Inflammatory macrophage treated with lipopolysaccharide for 4 hours (primary cell): ENCODE data around the gene KCTD2.

Source experiments
- DNase-seq: peaks from one replicate; pipeline ENCODE4 v3.0.0-alpha.2; 2020

KCTD2 gene

DNA sequence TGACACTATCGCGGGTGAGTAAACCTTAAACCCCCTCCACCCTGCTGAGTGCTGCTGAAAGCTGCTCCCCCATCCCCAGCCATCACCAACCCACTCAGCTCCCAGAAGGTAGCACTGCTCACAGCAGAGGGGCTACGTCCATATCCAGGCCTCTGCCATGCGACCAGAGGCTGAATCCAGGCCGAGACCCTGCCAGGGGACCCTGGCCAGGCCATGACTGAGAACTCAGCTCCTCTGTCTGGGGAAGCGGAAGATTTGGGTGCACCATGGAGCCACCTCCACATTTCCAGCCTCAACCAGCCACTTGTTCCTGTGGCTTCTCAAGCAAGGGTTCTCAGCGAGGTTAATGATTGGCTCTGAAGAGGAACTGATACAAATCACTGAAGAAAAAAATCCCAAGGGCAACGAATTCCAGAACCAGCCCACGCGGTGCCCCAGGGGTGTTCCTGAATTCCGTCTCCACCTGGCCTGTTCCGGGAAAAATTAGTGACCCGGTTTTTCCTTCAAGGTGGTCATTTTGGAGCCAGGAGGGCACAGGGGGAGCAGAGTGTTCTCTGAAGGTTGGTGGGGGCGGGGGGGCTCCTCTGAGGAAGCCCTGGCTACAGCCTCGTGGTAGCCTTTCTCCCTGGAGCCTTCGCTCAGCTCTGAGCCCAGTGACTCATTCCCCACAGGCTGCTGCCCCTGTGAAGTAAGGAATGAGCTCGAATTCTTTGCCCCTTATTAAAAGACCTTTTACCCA is 31.4 kb downstream of the KCTD2 start:
- peak; percentile 65 for DNase-seq

- no peak for DNase-seq
Observed at GRCh38 chr17:75079023-75079373, 32.0 kb downstream of the KCTD2 start.

GRCh38 chr17:75081611-75082540 is 34.9 kb downstream of the KCTD2 start:
- DNase-seq: no peak

- DNase-seq: no peak
Observed at GRCh38 chr17:75082683-75083082, 35.7 kb downstream of the KCTD2 start.

- DNase-seq: no peak
Observed at GRCh38 chr17:75084039-75084660, 37.1 kb downstream of the KCTD2 start.

DNA sequence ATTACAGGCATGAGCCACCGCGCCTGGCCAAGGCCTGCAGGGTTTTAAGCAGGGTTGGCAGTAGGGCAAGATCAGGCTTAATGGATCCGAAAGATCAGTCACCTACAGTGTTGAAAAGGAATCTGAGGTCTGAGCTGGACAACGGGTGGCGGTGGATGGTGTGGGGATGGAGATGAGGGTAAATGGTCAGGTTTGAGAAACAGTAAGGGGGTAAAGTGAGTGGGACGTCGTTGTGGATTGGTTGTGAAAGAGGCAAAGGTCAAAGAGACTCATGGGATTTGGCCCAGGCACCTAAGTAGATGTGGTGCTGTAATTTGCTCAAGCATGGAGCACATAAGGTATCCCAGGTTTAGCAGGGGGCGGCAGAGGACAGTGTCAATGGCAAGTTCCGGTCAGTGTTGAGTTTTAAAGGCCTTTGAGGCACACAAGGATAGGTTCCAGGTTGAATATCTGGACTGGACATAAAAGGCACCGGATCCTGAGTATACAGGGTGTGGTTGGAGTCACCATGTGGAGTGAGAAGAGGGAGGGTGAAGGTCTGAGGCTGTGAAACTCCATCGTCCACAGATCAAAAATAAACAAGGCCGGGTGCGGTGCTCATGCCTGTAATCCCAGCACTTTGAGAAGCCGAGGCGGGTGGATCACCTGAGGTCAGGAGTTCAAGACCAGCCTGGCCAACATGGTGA is 39.6 kb downstream of the KCTD2 start:
- no peak for DNase-seq

- DNase-seq: no peak
Observed at GRCh38 chr17:75087182-75087557, 40.1 kb downstream of the KCTD2 start.

- peak; percentile 87 for DNase-seq
Observed at GRCh38 chr17:75087558-75088453, 40.8 kb downstream of the KCTD2 start, which contains the start of gene SLC16A5. Gene SLC16A5 (plus strand): TSS chr17:75087954. CDS start chr17:75093637, 5,683 bp downstream.

- peak; percentile 71 for DNase-seq
Observed at GRCh38 chr17:75088465-75089417, 41.7 kb downstream of the KCTD2 start.

DNA sequence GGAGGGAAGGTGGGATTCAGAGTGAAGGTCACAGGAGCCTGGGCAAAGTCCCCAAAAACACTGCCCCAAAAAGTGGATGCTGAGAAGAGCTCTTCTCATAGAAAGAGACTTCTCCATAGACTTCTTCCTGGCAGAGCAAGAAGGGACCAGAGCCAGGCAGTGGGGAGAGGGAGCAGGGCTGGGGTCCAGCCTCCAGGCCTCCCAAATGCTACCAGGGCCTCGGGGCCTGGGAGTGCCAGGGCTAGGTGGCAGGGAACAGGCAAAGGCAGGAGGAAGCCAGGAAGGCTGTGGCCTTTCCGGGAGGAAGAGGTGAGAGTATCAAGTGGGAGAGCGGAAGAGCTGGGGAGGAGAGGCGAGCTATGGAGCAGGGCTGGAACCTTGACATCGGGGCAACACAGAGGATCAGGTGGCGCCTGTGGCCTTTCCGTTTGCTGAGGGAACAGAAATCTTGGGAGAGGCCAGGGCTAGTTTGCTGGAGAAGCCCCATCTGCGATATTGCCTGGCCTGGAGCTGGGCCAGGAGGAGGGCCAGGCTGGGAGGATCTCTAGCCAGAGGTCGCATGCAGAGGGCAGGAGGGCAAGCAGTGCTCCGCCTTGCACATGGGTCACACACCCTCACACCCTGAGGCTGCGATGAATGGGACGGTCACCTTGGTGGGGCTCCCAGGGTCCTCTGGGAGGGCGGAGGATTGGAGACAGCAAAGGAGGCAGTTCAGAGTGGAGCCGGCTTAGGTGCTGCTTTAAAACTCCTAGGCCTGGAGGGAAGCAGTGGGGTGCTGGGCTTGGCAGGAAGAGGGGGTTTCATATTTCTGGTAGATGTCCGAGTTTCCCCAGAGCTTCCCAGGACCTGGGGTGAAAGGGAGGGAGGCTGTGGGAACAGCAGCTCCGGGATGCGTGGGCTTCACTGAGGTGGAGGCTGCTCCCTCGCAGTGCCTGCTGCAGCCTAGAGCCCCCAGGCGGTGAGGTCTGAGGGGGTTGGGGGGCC is 44.1 kb downstream of the KCTD2 start:
- DNase-seq: no peak

DNA sequence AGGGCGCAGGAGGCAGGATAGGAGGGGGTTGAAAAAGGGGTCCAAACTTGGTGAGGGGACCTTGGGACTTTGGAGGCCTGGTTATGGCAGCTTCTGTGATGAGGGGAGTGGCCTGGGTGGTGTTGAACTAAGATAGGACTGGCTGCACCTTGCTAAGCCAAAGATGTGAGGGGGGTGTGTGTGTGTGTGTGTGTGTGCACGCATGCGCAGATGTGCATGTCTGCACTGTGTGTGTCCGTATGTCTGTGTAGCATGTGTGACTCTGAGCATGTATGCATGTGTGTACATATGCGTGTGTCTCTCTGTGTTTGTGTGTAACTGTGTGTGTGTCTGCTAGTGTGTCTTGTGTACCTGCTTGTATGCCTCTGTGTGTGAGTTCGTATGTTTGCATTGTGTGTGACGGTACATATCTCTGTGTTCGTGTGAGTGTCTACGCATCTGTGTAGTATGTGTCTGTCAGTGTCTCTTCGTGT is 44.9 kb downstream of the KCTD2 start:
- no peak for DNase-seq

DNA sequence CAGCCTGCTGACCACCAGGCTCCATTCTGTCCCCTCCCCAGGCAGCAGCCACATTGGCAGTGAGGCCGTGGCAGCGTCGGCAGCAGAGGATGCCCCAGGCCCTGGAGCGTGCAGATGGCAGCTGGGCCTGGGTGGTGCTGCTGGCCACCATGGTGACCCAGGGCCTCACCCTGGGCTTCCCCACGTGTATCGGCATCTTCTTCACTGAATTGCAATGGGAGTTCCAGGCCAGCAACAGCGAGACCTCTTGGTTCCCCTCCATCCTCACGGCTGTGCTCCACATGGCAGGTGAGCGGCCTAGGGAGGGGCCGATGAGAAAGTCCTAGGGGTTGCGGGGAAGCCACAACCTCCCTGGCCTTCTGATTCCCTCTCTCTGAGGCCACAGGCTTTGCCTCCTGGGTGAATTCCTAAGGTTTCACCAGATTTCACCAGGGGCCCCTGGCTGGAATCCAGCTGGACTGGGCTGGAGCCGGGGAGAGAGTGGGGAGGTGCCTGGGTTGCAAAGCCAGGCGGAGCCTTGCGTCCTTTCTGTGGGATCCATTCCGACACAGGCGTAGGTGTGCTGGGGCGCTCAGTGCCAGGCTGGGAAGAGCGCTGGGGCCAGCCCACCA is 46.6 kb downstream of the KCTD2 start:
- no peak for DNase-seq

GRCh38 chr17:75094871-75095399 is 47.9 kb downstream of the KCTD2 start:
- no peak for DNase-seq

DNA sequence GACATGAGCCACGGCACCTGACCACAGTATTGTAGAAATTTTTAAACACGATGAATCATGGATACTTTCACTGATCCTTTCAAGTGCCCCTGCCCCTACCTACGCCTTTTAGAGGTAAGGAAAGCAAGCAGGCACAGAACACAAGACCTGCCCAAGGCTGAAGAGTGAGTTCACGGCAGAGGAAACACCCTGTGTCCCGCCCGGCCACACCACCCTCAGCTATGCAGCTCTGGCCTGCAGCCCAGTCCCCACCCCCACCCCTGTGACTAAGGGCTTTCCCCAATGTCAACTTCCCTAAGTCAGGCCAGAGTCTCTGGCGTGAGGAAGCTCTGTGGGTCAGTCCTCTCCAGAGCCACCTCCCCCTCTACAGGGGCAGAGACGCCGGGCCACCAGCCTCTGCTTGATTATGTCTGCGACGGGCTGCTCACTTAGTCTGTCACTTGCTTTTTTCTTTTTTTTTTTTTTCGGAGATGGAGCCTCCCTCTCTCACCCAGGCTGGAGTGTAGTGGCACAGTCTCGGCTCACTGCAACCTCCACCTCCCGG is 49.1 kb downstream of the KCTD2 start:
- DNase-seq: peak; percentile 92

DNA sequence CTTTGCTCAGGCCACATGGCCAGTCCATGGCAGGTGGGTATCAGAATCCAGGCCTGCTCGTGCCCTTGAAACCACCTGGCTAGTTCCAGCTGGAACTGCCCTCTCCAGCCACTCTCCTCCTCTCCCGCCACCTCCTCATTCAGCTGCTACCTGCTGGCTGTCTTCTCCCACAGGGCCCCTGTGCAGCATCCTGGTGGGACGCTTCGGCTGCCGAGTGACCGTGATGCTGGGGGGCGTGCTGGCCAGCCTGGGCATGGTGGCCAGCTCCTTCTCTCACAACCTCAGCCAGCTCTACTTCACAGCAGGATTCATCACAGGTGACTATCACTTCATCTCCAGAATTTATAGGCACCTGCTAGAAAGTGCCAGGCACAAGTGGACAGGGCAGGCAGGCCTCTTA is 50.8 kb downstream of the KCTD2 start:
- no peak for DNase-seq

GRCh38 chr17:75098861-75099260 is 51.8 kb downstream of the KCTD2 start:
- DNase-seq: no peak

DNA sequence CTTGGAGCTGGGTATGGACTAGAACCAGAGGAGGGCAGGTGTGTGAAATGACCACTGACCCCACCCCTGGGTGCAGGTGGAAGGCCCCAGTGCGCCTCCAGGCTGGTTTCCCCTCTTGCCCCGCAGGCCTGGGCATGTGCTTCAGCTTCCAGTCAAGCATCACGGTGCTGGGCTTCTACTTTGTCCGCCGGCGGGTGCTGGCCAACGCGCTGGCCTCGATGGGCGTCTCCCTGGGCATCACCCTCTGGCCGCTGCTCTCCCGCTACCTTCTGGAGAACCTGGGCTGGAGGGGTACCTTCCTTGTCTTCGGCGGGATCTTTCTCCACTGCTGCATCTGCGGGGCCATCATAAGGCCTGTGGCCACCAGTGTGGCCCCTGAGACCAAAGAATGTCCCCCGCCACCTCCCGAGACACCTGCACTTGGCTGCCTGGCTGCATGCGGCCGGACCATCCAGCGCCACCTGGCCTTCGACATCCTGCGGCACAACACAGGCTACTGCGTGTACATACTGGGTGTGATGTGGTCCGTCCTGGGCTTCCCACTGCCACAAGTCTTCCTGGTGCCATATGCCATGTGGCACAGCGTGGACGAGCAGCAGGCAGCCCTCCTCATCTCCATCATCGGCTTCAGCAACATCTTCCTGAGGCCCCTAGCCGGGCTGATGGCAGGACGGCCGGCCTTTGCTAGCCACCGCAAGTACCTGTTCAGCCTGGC is 53.0 kb downstream of the KCTD2 start:
- no peak for DNase-seq
